Measurements from ENCODE around the gene ULK4. TPM values are rescaled to one million over a fixed set of nuclear protein-coding genes. Genes with fewer than 3 reads are reported as not detected.

The ULK4 gene
- total RNA-seq, 1 experiment from 2014 or later = 4.2 TPM

GRCh38 chr3:41599127-41599484, 362.8 kb downstream of the ULK4 start:
- TF ChIP-seq CTCF (IDR thresholded peaks at IDR 0.05; ENCODE audit: insufficient read depth in 1 of 2, low read depth in 1 of 2, low read length in 1 of 2, severe bottlenecking in 1 of 2, unreplicated experiment in 1 of 2) = no peak
- H3K27me3 ChIP-seq (replicated peaks; ENCODE audit: control insufficient read depth, insufficient read depth, low read length) = no peaks in the 10 kb centered on the region
- no TSS peak for BruUV-seq (replicated peaks)
- no peaks in the 10 kb centered on the region for H3K4me1 Mint-ChIP-seq (ENCODE audit: low read depth, unreplicated experiment)
- no peaks in the 10 kb centered on the region for H3K9me3 Mint-ChIP-seq (ENCODE audit: unreplicated experiment)
- ChIA-PET CTCF (no interaction called here), POLR2A (no interaction called here)
- H3K9me3 ChIP-seq = no peaks in the 10 kb centered on the region
- no peak overlapping the region for H3K27ac Mint-ChIP-seq (ENCODE audit: unreplicated experiment)
- H3K36me3 Mint-ChIP-seq (ENCODE audit: insufficient read depth, unreplicated experiment) = no peaks in the 10 kb centered on the region
- no peak overlapping the region for H3K4me3 ChIP-seq (ENCODE audit: low read depth, low read length)
- no peak overlapping the region for H3K4me3 Mint-ChIP-seq (ENCODE audit: unreplicated experiment)
- no peak for DNase-seq
- intact Hi-C loops (cut with micrococcal nuclease; ENCODE audit: unreplicated experiment) = no loop called here
- H3K36me3 ChIP-seq (ENCODE audit: control insufficient read depth, insufficient read depth, low read length) = no peaks in the 10 kb centered on the region
- peaks cover 15% of the 10 kb centered on the region for H3K27me3 Mint-ChIP-seq (ENCODE audit: insufficient read depth, unreplicated experiment)
- H3K4me1 ChIP-seq = no peaks in the 10 kb centered on the region

GRCh38 chr3:41598402-41599126, 363.3 kb downstream of the ULK4 start:
- H3K27me3 Mint-ChIP-seq (ENCODE audit: insufficient read depth, unreplicated experiment) = peaks cover 15% of the 10 kb centered on the region
- no peak overlapping the region for H3K4me3 ChIP-seq (ENCODE audit: low read depth, low read length)
- H3K4me1 ChIP-seq = no peaks in the 10 kb centered on the region
- no peaks in the 10 kb centered on the region for H3K27me3 ChIP-seq (replicated peaks; ENCODE audit: control insufficient read depth, insufficient read depth, low read length)
- intact Hi-C loops (cut with micrococcal nuclease; ENCODE audit: unreplicated experiment) = no loop called here
- ChIA-PET CTCF (no interaction called here), POLR2A (no interaction called here)
- no peaks in the 10 kb centered on the region for H3K36me3 ChIP-seq (ENCODE audit: control insufficient read depth, insufficient read depth, low read length)
- no peak overlapping the region for H3K27ac Mint-ChIP-seq (ENCODE audit: unreplicated experiment)
- H3K9me3 ChIP-seq = no peaks in the 10 kb centered on the region
- no peak overlapping the region for H3K4me3 Mint-ChIP-seq (ENCODE audit: unreplicated experiment)
- no peaks in the 10 kb centered on the region for H3K9me3 Mint-ChIP-seq (ENCODE audit: unreplicated experiment)
- BruUV-seq (replicated peaks) = no TSS peak
- no peaks in the 10 kb centered on the region for H3K36me3 Mint-ChIP-seq (ENCODE audit: insufficient read depth, unreplicated experiment)
- TF ChIP-seq CTCF (IDR thresholded peaks at IDR 0.05; ENCODE audit: insufficient read depth in 1 of 2, low read depth in 1 of 2, low read length in 1 of 2, severe bottlenecking in 1 of 2, unreplicated experiment in 1 of 2) = no peak
- no peaks in the 10 kb centered on the region for H3K4me1 Mint-ChIP-seq (ENCODE audit: low read depth, unreplicated experiment)
- DNase-seq = no peak

DNA sequence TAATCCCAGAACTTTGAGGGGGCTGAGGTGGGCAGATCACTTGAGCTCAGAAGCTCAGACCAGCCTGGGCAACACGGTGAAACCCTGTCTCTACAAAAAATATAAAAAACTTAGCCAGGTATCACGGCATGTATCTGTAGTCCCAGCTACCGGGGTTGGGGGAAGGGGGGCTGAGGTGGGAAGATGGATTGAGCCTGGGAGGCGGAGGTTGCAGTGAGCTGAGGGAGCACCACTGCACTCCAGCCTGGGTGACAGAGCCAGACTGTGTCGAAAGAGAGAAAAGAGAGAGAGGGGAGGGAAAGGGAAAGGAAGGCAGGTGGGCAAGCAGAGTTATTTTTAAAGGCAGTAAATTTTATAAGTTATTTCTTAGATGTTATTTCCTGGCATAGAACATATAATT, 368.1 kb downstream of the ULK4 start:
- Histone ChIP-seq H3K27me3 (replicated peaks; ENCODE audit: control insufficient read depth, insufficient read depth, low read length) (no peaks in the 10 kb centered on the region), H3K9me3 (no peaks in the 10 kb centered on the region), H3K4me1 (no peaks in the 10 kb centered on the region), H3K36me3 (ENCODE audit: control insufficient read depth, insufficient read depth, low read length) (no peaks in the 10 kb centered on the region), H3K4me3 (ENCODE audit: low read depth, low read length) (no peak overlapping the region)
- intact Hi-C loops (cut with micrococcal nuclease; ENCODE audit: unreplicated experiment) = no loop called here
- Mint-ChIP-seq H3K4me3 (ENCODE audit: unreplicated experiment) (no peak overlapping the region), H3K36me3 (ENCODE audit: insufficient read depth, unreplicated experiment) (no peaks in the 10 kb centered on the region), H3K27me3 (ENCODE audit: insufficient read depth, unreplicated experiment) (peaks cover 16% of the 10 kb centered on the region), H3K9me3 (ENCODE audit: unreplicated experiment) (no peaks in the 10 kb centered on the region), H3K4me1 (ENCODE audit: low read depth, unreplicated experiment) (no peaks in the 10 kb centered on the region), H3K27ac (ENCODE audit: unreplicated experiment) (no peak overlapping the region)
- POLR2A ChIA-PET = no interaction called here
- CTCF ChIA-PET = no interaction called here
- no peak for DNase-seq
- no TSS peak for BruUV-seq (replicated peaks)
- no peak for TF ChIP-seq CTCF (IDR thresholded peaks at IDR 0.05; ENCODE audit: insufficient read depth in 1 of 2, low read depth in 1 of 2, low read length in 1 of 2, severe bottlenecking in 1 of 2, unreplicated experiment in 1 of 2)
